Body of pancreas (tissue), 4 donors: ENCODE measurements around the gene MACO1. TPM values are rescaled to one million over a fixed set of nuclear protein-coding genes. Genes with fewer than 3 reads are reported as not detected.
A peak's percentile ranks its signal among the peaks of the same experiment; 100 is the strongest.
"Not testable (repeated sequence)": the region's sequence is repeated elsewhere in the genome, so short reads cannot be mapped to it uniquely, and the experiment has no call there.

Source experiments
- ATAC-seq: fragments of 150-250 bp; one replicate; pipeline ENCODE4 v1.9.1; 2016
- DNase-seq, 4 donors: peaks; one replicate each; pipeline ENCODE4 v3.0.0-alpha.2; 2019
- H3K27ac ChIP-seq, 4 donors: fragments of 200-600 bp; sonication (generic); 1 replicate in 3 of 4; 2 replicates in 1 of 4; pipeline versions ENCODE4 v1.5.1 to v1.6.1; 2016 to 2019; ENCODE audit warnings: mild to moderate bottlenecking in 1 of 4, mixed read lengths in 1 of 4, moderate library complexity in 1 of 4
- H3K27me3 ChIP-seq, 2 donors: fragments of 200-600 bp; sonication (generic); one replicate each; pipeline ENCODE4 v1.6.0; 2016; ENCODE audit warnings: mild to moderate bottlenecking in 1 of 2
- H3K36me3 ChIP-seq, 2 donors: fragments of 200-600 bp; sonication (generic); replicated peaks in 1 of 2; 2 replicates each; pipeline ENCODE4 v1.5.1; 2016; ENCODE audit warnings: low read depth in 2 of 2; ENCODE audit not compliant: insufficient read depth in 1 of 2
- H3K4me1 ChIP-seq: fragments of 200-600 bp; sonication (generic); one replicate; pipeline ENCODE4 v1.6.0; 2016
- H3K4me3 ChIP-seq, 2 donors: fragments of 200-600 bp; sonication (generic); 1 replicate in 1 of 2; 2 replicates in 1 of 2; pipeline ENCODE4 v1.5.1; 2016 to 2019
- H3K9me3 ChIP-seq, 3 donors: fragments of 200-600 bp; sonication (generic); 1 replicate in 2 of 3; 2 replicates in 1 of 3; pipeline ENCODE4 v1.5.1; 2016
- POLR2A ChIP-seq, 3 donors: fragments of 450-650 bp; IDR thresholded peaks; one replicate each; pipeline ENCODE4 v1.6.1; 2016; ENCODE audit warnings: antibody characterized with exemption in 3 of 3, mild to moderate bottlenecking in 2 of 3
- WGBS, 2 donors: methylation state at CpG; one replicate each; pipeline ENCODE4 v1.1.5; 2017; 5-methylcytosine and 5-hydroxymethylcytosine counted together
- intact Hi-C: fragments of 100-400 bp; cut with DNase I; formaldehyde crosslinking; loops from one replicate; pipeline ENCODE4 v1.15.1; 2023
- total RNA-seq, 2 donors: library from RNA; depleted of rRNA; stranded (reverse); fragments of >200 nt; gene quantifications; one replicate each; pipeline ENCODE4 v1.1.0, GENCODE V29; 2016
- TF ChIP-seq, protein P1 (sequence below), 7 experiments: fragments of 450-650 bp in 4 of 7; fragments of 200-600 bp in 3 of 7; sonication (generic) in 3 of 7; IDR thresholded peaks; one replicate each; pipeline ENCODE4 v1.5.1; 2016 to 2019; ENCODE audit warnings: antibody characterized with exemption in 7 of 7

MACO1 gene
- total RNA-seq, 2 donors from 2014 or later = 21.3 to 23.4 TPM

DNA sequence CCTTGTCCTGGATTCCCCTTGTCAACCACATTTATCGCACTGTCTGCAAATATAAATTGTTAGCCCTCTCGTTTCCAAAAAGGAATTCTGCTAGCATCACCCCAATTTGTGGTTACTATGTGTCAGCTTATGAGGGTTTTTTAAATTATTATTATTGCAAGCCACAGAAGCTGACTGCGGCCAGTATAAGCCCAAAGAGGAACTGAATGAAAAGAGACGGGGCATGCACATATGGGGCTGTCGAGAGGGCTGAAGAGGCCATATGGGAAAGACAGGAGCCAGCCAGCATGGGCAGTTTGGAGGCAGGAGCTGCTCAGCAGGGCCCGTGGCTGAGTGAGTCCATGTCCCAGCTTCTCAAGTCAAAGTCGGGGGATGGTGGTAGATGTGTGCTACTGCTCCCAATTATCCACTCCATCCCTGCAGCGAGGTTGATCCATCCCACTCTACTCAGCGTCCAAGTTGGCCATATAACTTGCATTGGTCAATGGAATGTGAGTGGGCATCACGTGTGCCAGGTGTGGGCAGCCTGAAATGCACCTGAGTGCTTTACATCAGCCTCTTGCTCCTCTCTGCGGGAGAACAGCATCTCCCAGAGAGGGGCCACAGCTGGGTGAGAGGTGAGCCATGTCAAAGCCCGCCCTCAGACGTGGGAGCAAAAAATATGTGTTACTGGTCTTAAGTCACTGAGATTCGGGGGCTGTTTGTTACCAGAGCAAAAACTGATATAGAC is 75.1 kb downstream of the MACO1 start:
- Histone ChIP-seq H3K9me3 (no peaks in the 10 kb centered on the region), H3K4me1 (no peaks in the 10 kb centered on the region), H3K36me3 (no peaks in the 10 kb centered on the region), H3K27me3 (no peaks in the 10 kb centered on the region), H3K4me3 (no peak overlapping the region), H3K27ac (no peak overlapping the region)
- WGBS, 2 donors = 74 to 89% methylated on average over 14 of the region's 14 CpGs
- no peak for ATAC-seq
- intact Hi-C loops = no loop called here
- TF ChIP-seq, protein P1, sequence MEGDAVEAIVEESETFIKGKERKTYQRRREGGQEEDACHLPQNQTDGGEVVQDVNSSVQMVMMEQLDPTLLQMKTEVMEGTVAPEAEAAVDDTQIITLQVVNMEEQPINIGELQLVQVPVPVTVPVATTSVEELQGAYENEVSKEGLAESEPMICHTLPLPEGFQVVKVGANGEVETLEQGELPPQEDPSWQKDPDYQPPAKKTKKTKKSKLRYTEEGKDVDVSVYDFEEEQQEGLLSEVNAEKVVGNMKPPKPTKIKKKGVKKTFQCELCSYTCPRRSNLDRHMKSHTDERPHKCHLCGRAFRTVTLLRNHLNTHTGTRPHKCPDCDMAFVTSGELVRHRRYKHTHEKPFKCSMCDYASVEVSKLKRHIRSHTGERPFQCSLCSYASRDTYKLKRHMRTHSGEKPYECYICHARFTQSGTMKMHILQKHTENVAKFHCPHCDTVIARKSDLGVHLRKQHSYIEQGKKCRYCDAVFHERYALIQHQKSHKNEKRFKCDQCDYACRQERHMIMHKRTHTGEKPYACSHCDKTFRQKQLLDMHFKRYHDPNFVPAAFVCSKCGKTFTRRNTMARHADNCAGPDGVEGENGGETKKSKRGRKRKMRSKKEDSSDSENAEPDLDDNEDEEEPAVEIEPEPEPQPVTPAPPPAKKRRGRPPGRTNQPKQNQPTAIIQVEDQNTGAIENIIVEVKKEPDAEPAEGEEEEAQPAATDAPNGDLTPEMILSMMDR (IDR thresholded peaks at IDR 0.05) = no peak
- TF ChIP-seq POLR2A (IDR thresholded peaks at IDR 0.05) = no peak
- DNase-seq = no peak

DNA sequence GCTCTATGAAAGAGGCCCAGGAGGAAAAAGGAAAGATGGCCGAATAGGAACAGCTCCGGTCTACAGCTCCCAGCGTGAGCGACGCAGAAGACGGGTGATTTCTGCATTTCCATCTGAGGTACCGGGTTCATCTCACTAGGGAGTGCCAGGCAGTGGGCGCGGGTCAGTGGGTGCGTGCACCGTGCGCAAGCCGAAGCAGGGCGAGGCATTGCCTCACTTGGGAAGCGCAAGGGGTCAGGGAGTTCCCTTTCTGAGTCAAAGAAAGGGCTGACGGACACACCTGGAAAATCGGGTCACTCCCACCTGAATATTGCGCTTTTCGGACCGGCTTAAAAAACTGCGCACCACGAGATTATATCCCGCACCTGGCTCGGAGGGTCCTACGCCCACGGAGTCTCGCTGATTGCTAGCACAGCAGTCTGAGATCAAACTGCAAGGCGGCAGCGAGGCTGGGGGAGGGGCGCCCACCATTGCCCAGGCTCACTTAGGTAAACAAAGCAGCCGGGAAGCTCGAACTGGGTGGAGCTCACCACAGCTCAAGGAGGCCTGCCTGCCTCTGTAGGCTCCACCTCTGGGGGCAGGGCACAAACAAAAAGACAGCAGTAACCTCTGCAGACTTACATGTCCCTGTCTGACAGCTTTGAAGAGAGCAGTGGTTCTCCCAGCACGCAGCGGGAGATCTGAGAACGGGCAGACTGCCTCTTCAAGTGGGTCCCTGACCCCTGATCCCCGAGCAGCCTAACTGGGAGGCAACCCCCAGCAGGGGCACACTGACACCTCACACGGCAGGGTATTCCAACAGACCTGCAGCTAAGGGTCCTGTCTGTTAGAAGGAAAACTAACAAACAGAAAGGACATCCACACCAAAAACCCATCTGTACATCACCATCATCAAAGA is 76.1 kb downstream of the MACO1 start:
- H3K4me3 ChIP-seq, intact Hi-C loops, H3K27ac ChIP-seq, ATAC-seq, H3K9me3 ChIP-seq, H3K27me3 ChIP-seq, H3K4me1 ChIP-seq, H3K36me3 ChIP-seq: not testable (repeated sequence)
- 46 to 76% methylated on average over 18 to 36 of the region's 37 CpGs for WGBS, 2 donors
- DNase-seq = peak in 1 of 4 donors; percentile 39

DNA sequence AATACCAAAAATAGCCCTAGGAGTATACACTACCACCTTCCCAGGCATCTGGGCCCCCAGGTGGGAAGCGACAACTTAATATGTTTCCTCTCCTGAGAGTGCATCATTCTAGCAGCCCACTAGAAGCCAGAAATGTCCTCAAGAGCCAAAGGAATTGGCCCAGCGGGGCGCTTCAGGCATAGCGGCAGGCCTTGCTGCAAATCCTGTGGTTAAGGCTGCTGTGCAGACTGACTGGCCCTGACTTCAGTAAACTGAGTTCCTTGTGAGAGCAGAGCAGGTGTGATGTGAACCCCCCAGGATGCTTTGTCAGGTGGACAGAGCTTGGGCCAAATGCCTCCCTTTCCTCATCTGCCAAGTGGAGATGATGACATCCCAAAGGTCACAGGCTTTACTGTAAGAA is 83.0 kb downstream of the MACO1 start:
- Histone ChIP-seq H3K4me1 (no peaks in the 10 kb centered on the region), H3K4me3 (no peak overlapping the region), H3K36me3 (no peaks in the 10 kb centered on the region), H3K27ac (no peak overlapping the region), H3K9me3 (no peaks in the 10 kb centered on the region), H3K27me3 (no peaks in the 10 kb centered on the region)
- no peak for ATAC-seq
- intact Hi-C loops = no loop called here
- no peak for DNase-seq
- no peak for TF ChIP-seq POLR2A (IDR thresholded peaks at IDR 0.05)
- TF ChIP-seq, protein P1 (IDR thresholded peaks at IDR 0.05) = no peak
- WGBS, 2 donors = 83% methylated on average over 4 of the region's 4 CpGs; no CpG with 5 or more reads in 1 of the 2 donors

DNA sequence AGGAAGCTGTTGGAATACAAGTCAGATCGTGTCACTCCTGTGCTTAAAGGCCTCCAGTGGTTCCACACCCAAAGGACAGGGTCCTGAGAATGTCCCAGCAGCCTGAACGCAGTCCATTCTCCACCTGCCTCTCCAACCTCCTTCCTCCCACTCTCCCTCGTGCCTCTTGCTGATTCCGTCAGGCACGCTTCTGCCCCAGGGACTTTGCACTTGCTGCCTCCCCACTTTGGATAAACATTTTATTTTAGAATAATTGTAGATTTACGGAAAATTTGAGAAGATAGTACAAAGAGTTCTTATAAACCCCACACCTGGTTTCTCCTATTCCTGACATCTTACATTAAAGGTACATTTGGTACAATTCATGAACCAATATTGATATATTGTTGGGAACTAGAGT is 84.3 kb downstream of the MACO1 start:
- no peaks in the 10 kb centered on the region for H3K27me3 ChIP-seq
- H3K4me1 ChIP-seq = no peaks in the 10 kb centered on the region
- no peaks in the 10 kb centered on the region for H3K9me3 ChIP-seq
- no peak overlapping the region for H3K4me3 ChIP-seq
- H3K36me3 ChIP-seq = no peaks in the 10 kb centered on the region
- ATAC-seq (no peak), DNase-seq (no peak)
- TF ChIP-seq, protein P1 (IDR thresholded peaks at IDR 0.05) = no peak
- TF ChIP-seq POLR2A (IDR thresholded peaks at IDR 0.05) = no peak
- 77 to 79% methylated on average over 6 of the region's 6 CpGs for WGBS, 2 donors
- no peak overlapping the region for H3K27ac ChIP-seq
- intact Hi-C loops = no loop called here

DNA sequence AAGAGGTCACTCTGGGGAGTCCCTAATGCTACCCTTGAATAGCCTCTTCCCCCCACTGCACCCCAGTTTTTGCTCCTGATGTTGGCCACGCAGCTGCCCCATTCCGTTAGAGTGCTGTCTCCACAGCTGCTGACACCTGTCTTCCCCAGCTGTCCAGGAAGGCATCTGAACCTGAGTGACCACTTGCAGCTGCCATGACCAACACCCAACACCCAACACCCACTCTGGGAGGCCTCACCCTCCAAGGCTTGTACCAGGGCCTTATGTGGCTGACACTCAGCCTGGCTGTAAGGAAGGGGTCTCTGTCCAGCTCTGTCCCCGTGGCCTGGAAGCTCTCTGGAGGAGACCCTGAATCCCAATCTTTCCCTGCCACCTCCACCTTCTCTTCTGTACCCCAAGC is 86.0 kb downstream of the MACO1 start:
- intact Hi-C loops = no loop called here

More for the DNA sequence above, 86.0 kb downstream of the MACO1 start:
- no peaks in the 10 kb centered on the region for H3K27me3 ChIP-seq
- H3K4me1 ChIP-seq = peaks cover 3% of the 10 kb centered on the region
- TF ChIP-seq, protein P1 (IDR thresholded peaks at IDR 0.05) = no peak
- TF ChIP-seq POLR2A (IDR thresholded peaks at IDR 0.05) = no peak
- DNase-seq (no peak), ATAC-seq (no peak)
- WGBS, 2 donors = 67 to 83% methylated on average over 1 to 3 of the region's 3 CpGs
- no peaks in the 10 kb centered on the region for H3K9me3 ChIP-seq
- H3K36me3 ChIP-seq = no peaks in the 10 kb centered on the region
- H3K27ac ChIP-seq = no peak overlapping the region
- no peak overlapping the region for H3K4me3 ChIP-seq
